Astrocyte (in vitro differentiated cells and primary cell): ENCODE measurements around the gene RNF34. TPM values are rescaled to one million over a fixed set of nuclear protein-coding genes. Genes with fewer than 3 reads are reported as not detected.

Source experiments
- DNase-seq: peaks from one replicate; pipeline ENCODE4 v3.0.0-alpha.2; 2010; ENCODE audit warnings: low read depth
- FAIRE-seq: peaks from 2 replicates; lab custom pipeline; 2011; peaks lifted over from hg19 to GRCh38; lab: Jason Lieb, UNC
- H2AFZ ChIP-seq: 2 replicates; pipeline ENCODE4 v1.6.0; 2012; ENCODE audit warnings: low read depth, low read length, inconsistent platforms
- H3K27ac ChIP-seq: 2 replicates; pipeline ENCODE4 v1.5.1; 2011; ENCODE audit warnings: low read depth, low read length, inconsistent platforms
- H3K27me3 ChIP-seq: 2 replicates; pipeline ENCODE4 v1.6.0; 2011; ENCODE audit warnings: low read length, inconsistent platforms; ENCODE audit not compliant: insufficient read depth
- H3K36me3 ChIP-seq: 2 replicates; pipeline ENCODE4 v1.5.1; 2011; ENCODE audit warnings: low read length, inconsistent platforms; ENCODE audit not compliant: insufficient read depth
- H3K4me1 ChIP-seq: 2 replicates; pipeline ENCODE4 v1.5.1; 2011; ENCODE audit warnings: low read length, inconsistent platforms; ENCODE audit not compliant: insufficient read depth
- H3K4me2 ChIP-seq: 2 replicates; pipeline ENCODE4 v1.6.0; 2012; ENCODE audit warnings: low read length, inconsistent platforms
- H3K4me3 ChIP-seq: 2 replicates; pipeline ENCODE4 v1.5.1; 2011; ENCODE audit warnings: low read depth, mild to moderate bottlenecking, low read length, inconsistent platforms; ENCODE audit not compliant: insufficient read depth
- H3K79me2 ChIP-seq: 2 replicates; pipeline ENCODE4 v1.6.0; 2012; ENCODE audit warnings: mild to moderate bottlenecking, low read length, inconsistent platforms; ENCODE audit not compliant: insufficient read depth
- H3K9ac ChIP-seq: 2 replicates; pipeline ENCODE4 v1.6.0; 2012; ENCODE audit warnings: mild to moderate bottlenecking, low read length, inconsistent platforms
- H3K9me3 ChIP-seq: 2 replicates; pipeline ENCODE4 v1.5.1; 2012; ENCODE audit warnings: low read depth, mild to moderate bottlenecking, low read length, inconsistent platforms; ENCODE audit not compliant: insufficient read depth
- H4K20me1 ChIP-seq: 2 replicates; pipeline ENCODE4 v1.6.0; 2012; ENCODE audit warnings: low read length, inconsistent platforms; ENCODE audit not compliant: insufficient read depth
- H3K27ac Mint-ChIP-seq: one replicate; pipeline ENCODE4 v1.8.0; 2021; ENCODE audit warnings: mild to moderate bottlenecking, mixed read lengths; ENCODE audit not compliant: unreplicated experiment
- H3K27me3 Mint-ChIP-seq: one replicate; pipeline ENCODE4 v1.8.0; 2021; ENCODE audit warnings: low read depth, mixed read lengths; ENCODE audit not compliant: unreplicated experiment
- H3K36me3 Mint-ChIP-seq: one replicate; pipeline ENCODE4 v1.8.0; 2021; ENCODE audit warnings: low read depth, mixed read lengths; ENCODE audit not compliant: unreplicated experiment
- H3K4me1 Mint-ChIP-seq: one replicate; pipeline ENCODE4 v1.8.0; 2021; ENCODE audit warnings: low read depth, mixed read lengths; ENCODE audit not compliant: unreplicated experiment
- H3K4me3 Mint-ChIP-seq: one replicate; pipeline ENCODE4 v1.8.0; 2021; ENCODE audit warnings: mild to moderate bottlenecking, moderate library complexity, mixed read lengths; ENCODE audit not compliant: unreplicated experiment
- H3K9me3 Mint-ChIP-seq: one replicate; pipeline ENCODE4 v1.8.0; 2021; ENCODE audit warnings: mild to moderate bottlenecking, mixed read lengths; ENCODE audit not compliant: unreplicated experiment
- CTCF ChIP-seq: IDR thresholded peaks from 2 replicates; pipeline ENCODE4 v1.5.1; 2011; ENCODE audit warnings: low read depth, mild to moderate bottlenecking, inconsistent platforms, low read length, moderate library complexity; ENCODE audit not compliant: insufficient read depth
- EZH2 ChIP-seq: IDR thresholded peaks from 2 replicates; pipeline ENCODE4 v1.6.1; 2012; ENCODE audit warnings: mild to moderate bottlenecking, low read length, inconsistent platforms; ENCODE audit not compliant: insufficient read depth
- total RNA-seq: library from RNA; stranded (reverse); gene quantifications from 2 replicates; pipeline ENCODE4 v1.2.1, GENCODE V29; 2021

Gene RNF34
- total RNA-seq, 1 donor from 2014 or later: 37.7 TPM

DNA sequence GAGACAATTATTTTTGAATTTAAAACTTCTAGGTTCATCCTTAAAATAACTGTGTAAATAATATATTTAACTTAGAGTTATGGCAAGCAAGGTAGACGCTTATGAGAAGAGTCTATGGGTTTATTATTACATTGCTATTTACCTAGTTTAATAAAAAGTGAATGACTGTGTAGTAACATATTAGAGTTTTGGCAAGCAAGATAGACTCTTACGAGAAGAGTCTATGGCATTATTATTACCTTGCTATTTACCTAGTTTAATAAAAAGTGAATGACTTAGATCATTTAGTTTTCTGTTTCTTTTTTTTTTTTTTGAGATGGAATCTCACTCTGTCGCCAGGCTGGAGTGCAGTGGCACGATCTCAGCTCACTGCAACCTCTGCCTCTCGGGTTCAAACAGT lies 3.8 kb downstream of the RNF34 start:
- Mint-ChIP-seq H3K4me1 (peaks cover 12% of the 10 kb centered on the region), H3K36me3 (peaks cover 6% of the 10 kb centered on the region), H3K9me3 (no peaks in the 10 kb centered on the region), H3K27me3 (no peaks in the 10 kb centered on the region), H3K4me3 (no peak overlapping the region), H3K27ac (no peak overlapping the region)
- no peak overlapping the region for H3K4me3 ChIP-seq
- no peaks in the 10 kb centered on the region for H3K9me3 ChIP-seq
- H3K9ac ChIP-seq: no peak overlapping the region
- no peak overlapping the region for H2AFZ ChIP-seq
- FAIRE-seq (no peak), DNase-seq (no peak)
- H3K79me2 ChIP-seq: peaks cover 77% of the 10 kb centered on the region
- no peak overlapping the region for H3K27ac ChIP-seq
- TF ChIP-seq EZH2 (no peak), CTCF (no peak)
- H3K4me2 ChIP-seq: no peak overlapping the region
- peaks cover 30% of the 10 kb centered on the region for H4K20me1 ChIP-seq
- peaks cover 9% of the 10 kb centered on the region for H3K4me1 ChIP-seq
- H3K27me3 ChIP-seq: no peaks in the 10 kb centered on the region
- peaks cover 28% of the 10 kb centered on the region for H3K36me3 ChIP-seq

GRCh38 chr12:121404734-121405133 lies 4.8 kb downstream of the RNF34 start:
- Mint-ChIP-seq H3K9me3 (no peaks in the 10 kb centered on the region), H3K27me3 (no peaks in the 10 kb centered on the region), H3K4me1 (peaks cover 12% of the 10 kb centered on the region), H3K36me3 (peaks cover 6% of the 10 kb centered on the region), H3K4me3 (no peak overlapping the region), H3K27ac (no peak overlapping the region)
- no peak for DNase-seq
- Histone ChIP-seq H3K36me3 (peaks cover 28% of the 10 kb centered on the region), H3K4me3 (no peak overlapping the region), H3K27me3 (no peaks in the 10 kb centered on the region), H3K9ac (no peak overlapping the region), H3K79me2 (peaks cover 84% of the 10 kb centered on the region), H3K4me2 (no peak overlapping the region), H4K20me1 (peaks cover 30% of the 10 kb centered on the region), H3K9me3 (no peaks in the 10 kb centered on the region), H3K27ac (no peak overlapping the region), H2AFZ (no peak overlapping the region), H3K4me1 (peaks cover 9% of the 10 kb centered on the region)
- no peak for FAIRE-seq
- TF ChIP-seq CTCF (no peak), EZH2 (no peak)

GRCh38 chr12:121405211-121405610 lies 5.3 kb downstream of the RNF34 start:
- Mint-ChIP-seq H3K4me1 (peaks cover 12% of the 10 kb centered on the region), H3K4me3 (no peak overlapping the region), H3K9me3 (no peaks in the 10 kb centered on the region), H3K36me3 (peaks cover 6% of the 10 kb centered on the region), H3K27ac (no peak overlapping the region), H3K27me3 (no peaks in the 10 kb centered on the region)
- peaks cover 28% of the 10 kb centered on the region for H3K36me3 ChIP-seq
- no peaks in the 10 kb centered on the region for H3K9me3 ChIP-seq
- FAIRE-seq (no peak), DNase-seq (no peak)
- peaks cover 30% of the 10 kb centered on the region for H4K20me1 ChIP-seq
- no peak overlapping the region for H3K4me3 ChIP-seq
- no peak overlapping the region for H3K9ac ChIP-seq
- H3K27ac ChIP-seq: no peak overlapping the region
- H3K4me1 ChIP-seq: peaks cover 9% of the 10 kb centered on the region
- H3K27me3 ChIP-seq: no peaks in the 10 kb centered on the region
- H2AFZ ChIP-seq: no peak overlapping the region
- TF ChIP-seq CTCF (no peak), EZH2 (no peak)
- H3K79me2 ChIP-seq: peaks cover 81% of the 10 kb centered on the region
- H3K4me2 ChIP-seq: no peak overlapping the region
